Measurements from ENCODE around the gene RARB. TPM values are rescaled to one million over a fixed set of nuclear protein-coding genes. Genes with fewer than 3 reads are reported as not detected.

Gene RARB
- polyA plus RNA-seq, 1 donor (not counting 4 experiments of a cell fraction or from before 2014, with no cell fraction given), result 0.03 TPM

DNA sequence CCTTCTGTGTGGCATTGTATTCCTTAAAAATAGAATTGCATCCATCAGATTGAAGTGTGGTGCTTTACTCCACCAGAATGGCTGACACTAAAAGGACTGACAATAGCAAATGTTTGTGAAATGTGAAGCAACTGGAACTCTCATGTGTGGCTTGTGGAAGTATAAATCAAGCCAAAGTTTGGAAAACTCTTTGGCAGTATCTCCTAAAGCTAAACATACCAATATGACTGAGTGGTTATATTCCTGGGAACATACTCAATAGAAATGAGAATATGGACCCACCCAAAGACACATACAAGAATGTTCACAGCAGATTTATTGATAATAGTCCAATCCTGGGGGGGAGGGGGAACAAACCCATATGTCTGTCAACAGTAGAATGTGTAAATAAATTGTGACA lies 87.1 kb downstream of the RARB start:
- DNase-seq (ENCODE audit: low read depth, low spot score), result no peak
- dilution Hi-C loops (cut with MboI; ENCODE audit: extremely low pct_ligation_motif_present, low sequenced_read_pairs), result no loop called here
- H3K9me1 ChIP-seq (ENCODE audit: control insufficient read depth, extremely low read depth, insufficient read depth, low read length), result no peaks in the 10 kb centered on the region

GRCh38 chr3:25520926-25521559 lies 93.0 kb downstream of the RARB start:
- Histone ChIP-seq H3K27me3 (ENCODE audit: control insufficient read depth, extremely low read depth, insufficient read depth, low read length) (no peaks in the 10 kb centered on the region), H3K79me2 (ENCODE audit: control insufficient read depth, insufficient read depth, low read length) (no peaks in the 10 kb centered on the region), H2AFZ (ENCODE audit: control insufficient read depth, low read length) (no peak overlapping the region), H3K4me2 (ENCODE audit: control insufficient read depth, extremely low read depth, insufficient read depth, low read depth, low read length) (no peak overlapping the region), H4K20me1 (ENCODE audit: control insufficient read depth, extremely low read depth, insufficient read depth, low read length) (no peaks in the 10 kb centered on the region), H3K36me3 (ENCODE audit: control insufficient read depth in 2 of 2, extremely low read depth in 1 of 2, insufficient read depth in 2 of 2, low read length in 2 of 2) (no peaks in the 10 kb centered on the region), H3K27ac (ENCODE audit: control insufficient read depth, insufficient read depth, low read length) (no peak overlapping the region), H3K9me1 (ENCODE audit: control insufficient read depth, extremely low read depth, insufficient read depth, low read length) (no peaks in the 10 kb centered on the region), H3K9me3 (ENCODE audit: control insufficient read depth, low read depth, low read length) (no peaks in the 10 kb centered on the region), H3K4me3 (ENCODE audit: control insufficient read depth in 2 of 3, extremely low read depth in 1 of 3, insufficient read depth in 2 of 3, low read depth in 1 of 3, low read length in 3 of 3) (no peak overlapping the region), H3K4me1 (ENCODE audit: control insufficient read depth, extremely low read depth, insufficient read depth, low read length) (no peaks in the 10 kb centered on the region), H3K9ac (ENCODE audit: control insufficient read depth, extremely low read depth, insufficient read depth, low read length) (no peak overlapping the region)
- dilution Hi-C loops (cut with MboI; ENCODE audit: extremely low pct_ligation_motif_present, low sequenced_read_pairs), result no loop called here
- FAIRE-seq (no peak), DNase-seq (ENCODE audit: low read depth, low spot score) (no peak)
- no peak for TF ChIP-seq EZH2 (IDR thresholded peaks at IDR 0.05; ENCODE audit: low read length)
- no peak for TF ChIP-seq CTCF (optimal IDR thresholded peaks at IDR 0.05 in 1 of 3, IDR thresholded peaks at IDR 0.05 in 1 of 3, conservative IDR thresholded peaks at IDR 0.05 in 1 of 3; ENCODE audit: extremely low read depth in 1 of 3, insufficient read depth in 2 of 3, low read length in 3 of 3)

More for the DNA sequence above, 87.1 kb downstream of the RARB start:
- no peak overlapping the region for H3K9ac ChIP-seq (ENCODE audit: control insufficient read depth, extremely low read depth, insufficient read depth, low read length)
- H3K4me1 ChIP-seq (ENCODE audit: control insufficient read depth, extremely low read depth, insufficient read depth, low read length), result no peaks in the 10 kb centered on the region
- no peaks in the 10 kb centered on the region for H4K20me1 ChIP-seq (ENCODE audit: control insufficient read depth, extremely low read depth, insufficient read depth, low read length)
- no peaks in the 10 kb centered on the region for H3K9me3 ChIP-seq (ENCODE audit: control insufficient read depth, low read depth, low read length)
- no peak overlapping the region for H3K4me3 ChIP-seq (ENCODE audit: control insufficient read depth in 2 of 3, extremely low read depth in 1 of 3, insufficient read depth in 2 of 3, low read depth in 1 of 3, low read length in 3 of 3)
- H3K4me2 ChIP-seq (ENCODE audit: control insufficient read depth, extremely low read depth, insufficient read depth, low read depth, low read length), result no peak overlapping the region
- H3K79me2 ChIP-seq (ENCODE audit: control insufficient read depth, insufficient read depth, low read length), result no peaks in the 10 kb centered on the region
- no peaks in the 10 kb centered on the region for H3K27me3 ChIP-seq (ENCODE audit: control insufficient read depth, extremely low read depth, insufficient read depth, low read length)
- no peak overlapping the region for H2AFZ ChIP-seq (ENCODE audit: control insufficient read depth, low read length)
- no peak overlapping the region for H3K27ac ChIP-seq (ENCODE audit: control insufficient read depth, insufficient read depth, low read length)
- H3K36me3 ChIP-seq (ENCODE audit: control insufficient read depth in 2 of 2, extremely low read depth in 1 of 2, insufficient read depth in 2 of 2, low read length in 2 of 2), result no peaks in the 10 kb centered on the region
- no peak for FAIRE-seq
- TF ChIP-seq EZH2 (IDR thresholded peaks at IDR 0.05; ENCODE audit: low read length) (no peak), CTCF (optimal IDR thresholded peaks at IDR 0.05 in 1 of 3, IDR thresholded peaks at IDR 0.05 in 1 of 3, conservative IDR thresholded peaks at IDR 0.05 in 1 of 3; ENCODE audit: extremely low read depth in 1 of 3, insufficient read depth in 2 of 3, low read length in 3 of 3) (no peak)
